Endothelial cell of umbilical vein (primary cell): ENCODE data around the gene PRKAG2. TPM values are rescaled to one million over a fixed set of nuclear protein-coding genes. Genes with fewer than 3 reads are reported as not detected.
A peak's percentile ranks its signal among the peaks of the same experiment; 100 is the strongest.

Experiments used
- BruUV-seq: library from RNA; stranded (reverse); fragments of 400-500 nt; replicated peaks from 2 replicates; lab custom pipeline; 2021; lab: Mats Ljungman, UMichigan
- CTCF ChIA-PET: fragments of 300-600, 350-600 bp; sonication (Branson Sonifier 250); formaldehyde crosslinking; loops from one replicate; lab custom pipeline; 2021; ENCODE audit warnings: antibody characterized with exemption, inconsistent platforms; lab: Charles Lee
- POLR2A ChIA-PET: fragments of 300-600, 350-600 bp; sonication (Branson Sonifier 250); formaldehyde crosslinking; loops from one replicate; lab custom pipeline; 2021; ENCODE audit warnings: antibody characterized with exemption, inconsistent platforms; lab: Charles Lee
- DNase-seq: peaks from one replicate; pipeline ENCODE4 v3.0.0-alpha.2; 2011; ENCODE audit warnings: low read depth, low spot score
- FAIRE-seq: peaks from 2 replicates; lab custom pipeline; 2011; peaks lifted over from hg19 to GRCh38; lab: Jason Lieb, UNC
- H2AFZ ChIP-seq: 2 replicates; pipeline ENCODE4 v1.6.0; 2012; ENCODE audit warnings: low read depth, low read length, control low read depth, inconsistent platforms
- H3K27ac ChIP-seq: 2 replicates; pipeline ENCODE4 v1.5.1; 2011; ENCODE audit warnings: low read depth, mild to moderate bottlenecking, control low read depth, low read length, moderate library complexity; ENCODE audit not compliant: insufficient read depth
- H3K27me3 ChIP-seq, 2 experiments: 2 replicates each; pipeline versions ENCODE4 v1.6.0 to v1.6.1; 2011; ENCODE audit warnings: low read length in 2 of 2, mixed read lengths in 1 of 2; ENCODE audit not compliant: control insufficient read depth in 2 of 2, insufficient read depth in 2 of 2
- H3K36me3 ChIP-seq, 2 experiments: 2 replicates in 1 of 2; 3 replicates in 1 of 2; pipeline ENCODE4 v1.5.1; 2011; ENCODE audit warnings: low read length in 2 of 2, mild to moderate bottlenecking in 1 of 2, moderate library complexity in 1 of 2; ENCODE audit not compliant: control insufficient read depth in 2 of 2, insufficient read depth in 2 of 2; ENCODE audit errors: extremely low read depth in 1 of 2
- H3K4me1 ChIP-seq: 3 replicates; pipeline ENCODE4 v1.5.1; 2011; ENCODE audit warnings: mild to moderate bottlenecking, low read length; ENCODE audit not compliant: control insufficient read depth, insufficient read depth; ENCODE audit errors: extremely low read depth
- H3K4me2 ChIP-seq: 2 replicates; pipeline ENCODE4 v1.6.1; 2011; ENCODE audit warnings: low read length, control low read depth, mixed read lengths; ENCODE audit not compliant: insufficient read depth
- H3K4me3 ChIP-seq, 3 experiments: fragments of 200-600 bp in 1 of 3; sonication (generic), shearing (Covaris generic) in 1 of 3; replicated peaks in 1 of 3; 2 replicates each; pipeline ENCODE4 v1.5.1; 2011 to 2016; ENCODE audit warnings: control low read depth in 3 of 3, low read length in 3 of 3, mild to moderate bottlenecking in 2 of 3, inconsistent platforms in 1 of 3, low read depth in 1 of 3, moderate library complexity in 1 of 3; ENCODE audit not compliant: insufficient read depth in 1 of 3
- H3K79me2 ChIP-seq: 2 replicates; pipeline ENCODE4 v1.6.0; 2012; ENCODE audit warnings: low read length, inconsistent platforms; ENCODE audit not compliant: control insufficient read depth, insufficient read depth
- H3K9ac ChIP-seq: replicated peaks from 2 replicates; pipeline ENCODE3; 2011; ENCODE audit warnings: low read length, control low read depth; ENCODE audit not compliant: insufficient read depth; ENCODE audit errors: extremely low read depth
- H3K9me1 ChIP-seq: replicated peaks from 3 replicates; pipeline ENCODE4 v1.6.0; 2011; ENCODE audit warnings: mild to moderate bottlenecking, low read length; ENCODE audit not compliant: control insufficient read depth, insufficient read depth; ENCODE audit errors: extremely low read depth
- H3K9me3 ChIP-seq: replicated peaks from 2 replicates; pipeline ENCODE4 v1.5.1; 2012; ENCODE audit warnings: low read length, inconsistent platforms; ENCODE audit not compliant: control insufficient read depth, insufficient read depth
- H4K20me1 ChIP-seq: replicated peaks from 2 replicates; pipeline ENCODE3; 2011; ENCODE audit warnings: mild to moderate bottlenecking, low read length; ENCODE audit not compliant: control insufficient read depth, insufficient read depth; ENCODE audit errors: extremely low read depth
- CTCF ChIP-seq, 2 donors: IDR thresholded peaks; 1 replicate in 1 of 2; 2 replicates in 1 of 2; pipeline ENCODE4 v1.5.1; 2011; ENCODE audit warnings: low read length in 2 of 2, mild to moderate bottlenecking in 2 of 2, moderate library complexity in 2 of 2, control low read depth in 1 of 2, inconsistent platforms in 1 of 2, low read depth in 1 of 2; ENCODE audit not compliant: insufficient read depth in 1 of 2; ENCODE audit errors: extremely low read depth in 1 of 2
- FOS ChIP-seq: IDR thresholded peaks from 2 replicates; pipeline ENCODE4 v1.6.1; 2011; ENCODE audit warnings: mild to moderate bottlenecking, low read length, moderate library complexity, borderline replicate concordance; ENCODE audit not compliant: insufficient read depth
- GATA2 ChIP-seq: IDR thresholded peaks from 2 replicates; pipeline ENCODE4 v1.7.0; 2011; ENCODE audit warnings: low read depth, mild to moderate bottlenecking, moderate library complexity, mixed read lengths, low read length; ENCODE audit not compliant: insufficient read length, insufficient read depth
- JUN ChIP-seq: IDR thresholded peaks from 2 replicates; pipeline ENCODE4 v1.6.1; 2011; ENCODE audit warnings: borderline replicate concordance, low read depth; ENCODE audit not compliant: insufficient read length, insufficient read depth
- MAX ChIP-seq: IDR thresholded peaks from 2 replicates; pipeline ENCODE4 v1.6.1; 2011; ENCODE audit not compliant: insufficient read depth, insufficient read length
- MYC ChIP-seq: IDR thresholded peaks from one replicate; pipeline ENCODE4 v1.6.1; 2011; ENCODE audit warnings: mild to moderate bottlenecking, low read depth, low read length
- POLR2A ChIP-seq: IDR thresholded peaks from 2 replicates; pipeline ENCODE4 v1.6.1; 2012; ENCODE audit warnings: low read depth, mild to moderate bottlenecking, control low read depth, low read length
- POLR2AphosphoS5 ChIP-seq: IDR thresholded peaks from 2 replicates; pipeline ENCODE4 v1.6.1; 2012; ENCODE audit warnings: low read depth, mild to moderate bottlenecking, control low read depth, low read length, moderate library complexity; ENCODE audit not compliant: insufficient read depth
- dilution Hi-C: fragments of 300-500 bp; cut with MboI; formaldehyde crosslinking; loops from one replicate; pipeline ENCODE4 v1.15.0; 2019; ENCODE audit warnings: low sequenced_read_pairs; ENCODE audit not compliant: extremely low pct_ligation_motif_present
- intact Hi-C: fragments of 100-400 bp; cut with micrococcal nuclease; formaldehyde crosslinking; loops from one replicate; pipeline ENCODE4 v1.10.0; 2022
- polyA plus RNA-seq, 4 experiments: library from polyadenylated mRNA; depleted of rRNA in 3 of 4; stranded (reverse) in 3 of 4; unstranded in 1 of 4; fragments of >200 nt; gene quantifications; 2 replicates each; pipeline versions ENCODE4 v1.2.1 to v1.2.3, GENCODE V29; 2011 to 2012; ENCODE audit warnings: missing spikeins in 1 of 4
- total RNA-seq: library from RNA; stranded (reverse); gene quantifications from 2 replicates; pipeline ENCODE4 v1.2.3, GENCODE V29; 2021

The PRKAG2 gene
- total and polyA plus RNA-seq, 2 donors (not counting 3 experiments of a cell fraction or from before 2014, with no cell fraction given), result 19.3 to 51.5 TPM

- no peak overlapping the region for H2AFZ ChIP-seq
- no TSS peak for BruUV-seq
- POLR2A ChIA-PET, result no interaction called here
These were observed 287.9 kb downstream of the PRKAG2 start for GRCh38 chr7:151588982-151589381.

GRCh38 chr7:151586531-151587260 lies 290.2 kb downstream of the PRKAG2 start:
- intact Hi-C loops, result no loop called here
- CTCF ChIA-PET, result interaction anchor here (0.8 to 2.5 kb wide), 12 partner anchors 9 to 168 kb away, joined by 3 to 21 read pairs (median 4); no protein-coding TSS in a partner anchor
- no peaks in the 10 kb centered on the region for H3K36me3 ChIP-seq

More at GRCh38 chr7:151588982-151589381, 287.9 kb downstream of the PRKAG2 start:
- no peak for FAIRE-seq
- Histone ChIP-seq H3K9me1 (no peaks in the 10 kb centered on the region), H3K36me3 (peaks cover 0 to 2% of the 10 kb centered on the region in 2 experiments), H3K9me3 (no peaks in the 10 kb centered on the region), H3K79me2 (peaks cover 20% of the 10 kb centered on the region), H4K20me1 (no peaks in the 10 kb centered on the region), H3K4me2 (no peak overlapping the region), H3K4me3 (no peak overlapping the region), H3K4me1 (peaks cover 48% of the 10 kb centered on the region), H3K27ac (no peak overlapping the region), H3K27me3 (no peaks in the 10 kb centered on the region), H3K9ac (no peak overlapping the region)
- no peak for TF ChIP-seq POLR2AphosphoS5
- TF ChIP-seq MAX, result no peak
- no peak for TF ChIP-seq FOS
- no peak for TF ChIP-seq MYC
- no peak for TF ChIP-seq GATA2
- CTCF ChIA-PET, result interaction anchor here (1.0 to 1.7 kb wide), 3 partner anchors 11 to 147 kb away, joined by 3 to 5 read pairs (median 4); no protein-coding TSS in a partner anchor
- no peak for DNase-seq
- intact Hi-C loops (no loop called here), dilution Hi-C loops (no loop called here)

More at GRCh38 chr7:151586531-151587260, 290.2 kb downstream of the PRKAG2 start:
- Histone ChIP-seq H3K4me1 (peaks cover 33% of the 10 kb centered on the region), H3K4me3 (no peak overlapping the region), H3K9me3 (no peaks in the 10 kb centered on the region), H4K20me1 (no peaks in the 10 kb centered on the region), H3K9me1 (no peaks in the 10 kb centered on the region), H3K27ac (peak overlapping the region; percentile 83), H2AFZ (no peak overlapping the region), H3K79me2 (peaks cover 14% of the 10 kb centered on the region), H3K4me2 (peak overlapping the region; percentile 65), H3K9ac (peak overlapping the region; percentile 36), H3K27me3 (no peaks in the 10 kb centered on the region)
- TSS peak; percentile 63 for BruUV-seq
- FAIRE-seq, result peak; percentile 72
- peak; percentile 75 for DNase-seq
- POLR2A ChIA-PET, result interaction anchor here (0.5 kb wide), 1 partner anchor 39 kb away, joined by 3 read pairs; no protein-coding TSS in a partner anchor
- dilution Hi-C loops, result no loop called here
- TF ChIP-seq POLR2A (no peak), GATA2 (peak; percentile 48), MYC (no peak), JUN (no peak), FOS (no peak), CTCF (IDR thresholded peaks at IDR 0.05; ENCODE audit: extremely low read depth in 1 of 2, insufficient read depth in 1 of 2, low read depth in 1 of 2, low read length in 2 of 2) (no peak)
